CD4-positive, alpha-beta T cell (primary cell): Measurements from ENCODE around the gene C14orf119. TPM values are rescaled to one million over a fixed set of nuclear protein-coding genes. Genes with fewer than 3 reads are reported as not detected.

Experiments used
- ATAC-seq: fragments of 200-7000 bp; cut with Tn5 transposase; one replicate; pipeline ENCODE4 v1.10.0; 2022; ENCODE audit warnings: mild to moderate bottlenecking; ENCODE audit not compliant: poor library complexity
- CTCF ChIA-PET: fragments of 350-600 bp; sonication (Branson Sonifier 250); formaldehyde crosslinking; loops from one replicate; lab custom pipeline; 2021; ENCODE audit warnings: antibody characterized with exemption, inconsistent platforms; lab: Charles Lee
- POLR2A ChIA-PET: fragments of 350-600 bp; sonication (Branson Sonifier 250); formaldehyde crosslinking; loops from one replicate; lab custom pipeline; 2021; ENCODE audit warnings: antibody characterized with exemption, inconsistent platforms; lab: Charles Lee
- DNase-seq, 14 experiments: peaks; one replicate each; pipeline ENCODE4 v3.0.0-alpha.2; 2013 to 2020; ENCODE audit warnings: mixed read lengths in 2 of 14
- H3K27ac ChIP-seq, 2 donors: one replicate each; pipeline versions ENCODE4 v1.5.1 to v1.7.0; 2013; ENCODE audit warnings: low read length in 2 of 2, low read depth in 1 of 2, mild to moderate bottlenecking in 1 of 2
- H3K27me3 ChIP-seq, 2 experiments: 1 replicate in 1 of 2; 2 replicates in 1 of 2; pipeline versions ENCODE4 v1.6.1 to v1.7.0; 2013; ENCODE audit warnings: low read length in 2 of 2, control low read depth in 1 of 2, mild to moderate bottlenecking in 1 of 2, moderate library complexity in 1 of 2; ENCODE audit not compliant: insufficient read depth in 2 of 2, control insufficient read depth in 1 of 2
- H3K36me3 ChIP-seq: one replicate; pipeline ENCODE4 v1.6.1; 2013; ENCODE audit warnings: low read length, control low read depth; ENCODE audit not compliant: insufficient read depth
- H3K4me1 ChIP-seq: one replicate; pipeline ENCODE4 v1.6.1; 2013; ENCODE audit warnings: low read length, control low read depth; ENCODE audit not compliant: insufficient read depth
- H3K4me3 ChIP-seq: one replicate; pipeline ENCODE4 v1.5.1; 2013; ENCODE audit warnings: mild to moderate bottlenecking, low read length, moderate library complexity
- H3K9me3 ChIP-seq, 2 experiments: 1 replicate in 1 of 2; 2 replicates in 1 of 2; pipeline versions ENCODE4 v1.6.1 to v1.7.0; 2013; ENCODE audit warnings: low read length in 2 of 2, mild to moderate bottlenecking in 2 of 2, control low read depth in 1 of 2, moderate library complexity in 1 of 2; ENCODE audit not compliant: control insufficient read depth in 1 of 2, insufficient read depth in 1 of 2
- H3K27ac Mint-ChIP-seq: one replicate; pipeline ENCODE4 v1.8.0; 2020; ENCODE audit warnings: mixed read lengths
- H3K27me3 Mint-ChIP-seq: one replicate; pipeline ENCODE4 v1.8.0; 2021; ENCODE audit warnings: mixed read lengths
- H3K36me3 Mint-ChIP-seq: one replicate; pipeline ENCODE4 v1.8.0; 2021; ENCODE audit warnings: low read depth, mixed read lengths
- H3K4me1 Mint-ChIP-seq: one replicate; pipeline ENCODE4 v1.8.0; 2021; ENCODE audit warnings: low read depth, mixed read lengths
- H3K4me3 Mint-ChIP-seq: one replicate; pipeline ENCODE4 v1.8.0; 2020; ENCODE audit warnings: mild to moderate bottlenecking, mixed read lengths
- H3K9me3 Mint-ChIP-seq: one replicate; pipeline ENCODE4 v1.8.0; 2020; ENCODE audit warnings: mixed read lengths
- CTCF ChIP-seq: fragments of 200-600 bp; IDR thresholded peaks from one replicate; pipeline ENCODE4 v1.8.0; 2022; ENCODE audit warnings: antibody characterized with exemption, mild to moderate bottlenecking
- intact Hi-C, 2 experiments: fragments of 100-400 bp; cut with DNase I in 1 of 2; cut with micrococcal nuclease in 1 of 2; formaldehyde crosslinking; loops; one replicate each; pipeline versions ENCODE4 v1.15.1 to v1.9.0; 2023 to 2025; cut with DNase I, micrococcal nuclease
- total RNA-seq, 174 experiments: library from RNA in 2 of 174; stranded (reverse) in 2 of 174; gene quantifications; one replicate each; pipeline ENCODE4 v1.2.3 and lab custom pipeline; 2021 to 2026

C14orf119 gene
- total RNA-seq, 2 experiments from 2014 or later, result 3.1 to 3.9 TPM

GRCh38 chr14:23054000-23054811 is 41.1 kb upstream of the C14orf119 start:
- Mint-ChIP-seq H3K27ac (no peak overlapping the region), H3K4me1 (peaks cover 18% of the 10 kb centered on the region), H3K4me3 (no peak overlapping the region), H3K27me3 (no peaks in the 10 kb centered on the region), H3K36me3 (peaks cover 24% of the 10 kb centered on the region), H3K9me3 (no peaks in the 10 kb centered on the region)
- H3K9me3 ChIP-seq, result no peaks in the 10 kb centered on the region
- H3K4me1 ChIP-seq, result peaks cover 24% of the 10 kb centered on the region
- no peaks in the 10 kb centered on the region for H3K27me3 ChIP-seq
- no peak for TF ChIP-seq CTCF
- CTCF ChIA-PET, result interaction anchor here (0.8 to 4.1 kb wide), 6 partner anchors 14 to 67 kb away, joined by 3 to 42 read pairs (median 6); no protein-coding TSS in a partner anchor
- H3K27ac ChIP-seq, result no peak overlapping the region
- no peak overlapping the region for H3K4me3 ChIP-seq
- POLR2A ChIA-PET, result no interaction called here
- intact Hi-C loops, result no loop called here
- ATAC-seq (no peak), DNase-seq (peak in 5 of 14 experiments; percentile 23 to 57 (median 51))
- H3K36me3 ChIP-seq, result peaks cover 7% of the 10 kb centered on the region

- peaks cover 18% of the 10 kb centered on the region for H3K4me1 Mint-ChIP-seq
- ChIA-PET POLR2A (interaction anchor here (0.8 to 2.3 kb wide), 3 partner anchors 48 to 73 kb away, joined by 3 to 9 read pairs (median 5); partner anchors contain the start of gene AJUBA), CTCF (interaction anchor here (0.8 to 4.5 kb wide), 9 partner anchors 14 to 68 kb away, joined by 3 to 42 read pairs (median 4); no protein-coding TSS in a partner anchor)
- no peaks in the 10 kb centered on the region for H3K9me3 ChIP-seq
- H3K4me3 Mint-ChIP-seq, result peak overlapping the region; percentile 11
- peaks cover 31% of the 10 kb centered on the region for H3K36me3 Mint-ChIP-seq
- ATAC-seq (no peak), DNase-seq (no peak)
- no peak overlapping the region for H3K4me3 ChIP-seq
- peaks cover 13% of the 10 kb centered on the region for H3K36me3 ChIP-seq
- intact Hi-C loops, result loop anchor here (5.0 kb wide), 1 partner anchor 483 kb away; no protein-coding TSS in a partner anchor
- TF ChIP-seq CTCF, result no peak
- H3K27me3 Mint-ChIP-seq, result no peaks in the 10 kb centered on the region
- H3K9me3 Mint-ChIP-seq, result no peaks in the 10 kb centered on the region
- H3K27ac Mint-ChIP-seq, result no peak overlapping the region
- no peak overlapping the region for H3K27ac ChIP-seq
- H3K27me3 ChIP-seq, result no peaks in the 10 kb centered on the region
- peaks cover 24% of the 10 kb centered on the region for H3K4me1 ChIP-seq
These were observed 40.2 kb upstream of the C14orf119 start for GRCh38 chr14:23055147-23055550.

GRCh38 chr14:23055621-23056144 is 39.6 kb upstream of the C14orf119 start:
- no peaks in the 10 kb centered on the region for H3K27me3 Mint-ChIP-seq
- Histone ChIP-seq H3K36me3 (peaks cover 18% of the 10 kb centered on the region), H3K27ac (no peak overlapping the region), H3K4me3 (no peak overlapping the region), H3K4me1 (peaks cover 24% of the 10 kb centered on the region), H3K9me3 (no peaks in the 10 kb centered on the region), H3K27me3 (no peaks in the 10 kb centered on the region)
- intact Hi-C loops, result loop anchor here (1.0 to 5.0 kb wide), 4 partner anchors 21 to 483 kb away; partner anchors contain the start of gene PSMB5 (in 1 of the 2)
- peak overlapping the region; percentile 97 for H3K4me3 Mint-ChIP-seq
- POLR2A ChIA-PET, result interaction anchor here (0.8 to 2.3 kb wide), 3 partner anchors 49 to 73 kb away, joined by 3 to 9 read pairs (median 5); partner anchors contain the start of gene AJUBA
- H3K36me3 Mint-ChIP-seq, result peaks cover 36% of the 10 kb centered on the region
- no peak for TF ChIP-seq CTCF
- DNase-seq (peak in 1 of 14 experiments; percentile 38), ATAC-seq (no peak)
- H3K9me3 Mint-ChIP-seq, result no peaks in the 10 kb centered on the region
- CTCF ChIA-PET, result interaction anchor here (1.0 to 4.5 kb wide), 6 partner anchors 21 to 78 kb away, joined by 3 to 42 read pairs (median 9); no protein-coding TSS in a partner anchor
- peaks cover 18% of the 10 kb centered on the region for H3K4me1 Mint-ChIP-seq
- H3K27ac Mint-ChIP-seq, result peak overlapping the region; percentile 45
